Glutamatergic neuron (in vitro differentiated cells): Measurements from ENCODE around the gene C5AR1. TPM values are rescaled to one million over a fixed set of nuclear protein-coding genes. Genes with fewer than 3 reads are reported as not detected.

Source experiments
- DNase-seq: peaks from one replicate; pipeline ENCODE4 v3.0.0; 2022
- H3K27ac Mint-ChIP-seq: one replicate; pipeline ENCODE4 v1.8.0; 2020; ENCODE audit warnings: mild to moderate bottlenecking, mixed read lengths, inconsistent platforms; ENCODE audit not compliant: unreplicated experiment
- H3K27me3 Mint-ChIP-seq: one replicate; pipeline ENCODE4 v1.8.0; 2020; ENCODE audit warnings: mild to moderate bottlenecking, moderate library complexity, mixed read lengths, inconsistent platforms; ENCODE audit not compliant: unreplicated experiment
- H3K36me3 Mint-ChIP-seq: one replicate; pipeline ENCODE4 v1.8.0; 2020; ENCODE audit warnings: mild to moderate bottlenecking, mixed read lengths, inconsistent platforms; ENCODE audit not compliant: unreplicated experiment
- H3K4me1 Mint-ChIP-seq: one replicate; pipeline ENCODE4 v1.8.0; 2020; ENCODE audit warnings: mild to moderate bottlenecking, low read depth, mixed read lengths, inconsistent platforms; ENCODE audit not compliant: unreplicated experiment
- H3K4me3 Mint-ChIP-seq: one replicate; pipeline ENCODE4 v1.8.0; 2020; ENCODE audit warnings: mild to moderate bottlenecking, mixed read lengths, inconsistent platforms; ENCODE audit not compliant: unreplicated experiment
- H3K9me3 Mint-ChIP-seq: one replicate; pipeline ENCODE4 v1.8.0; 2020; ENCODE audit warnings: mild to moderate bottlenecking, moderate library complexity, mixed read lengths, inconsistent platforms; ENCODE audit not compliant: unreplicated experiment
- total RNA-seq: library from RNA; stranded (reverse); fragmentation: NEBNext Ultra II Directional; extraction: Animal tissue kit (Norgen Biotek cat#: 25700); gene quantifications from one replicate; pipeline ENCODE4 v1.2.1, GENCODE V29; 2021; ENCODE audit not compliant: unreplicated experiment
- TF ChIP-seq, protein P1 (sequence below): fragments of 200-600 bp; sonication (generic); IDR thresholded peaks from one replicate; pipeline ENCODE4 v1.5.0; 2021; ENCODE audit not compliant: partially characterized antibody, unreplicated experiment

C5AR1 gene
- total RNA-seq, 1 donor from 2014 or later: 1.4 TPM

DNA sequence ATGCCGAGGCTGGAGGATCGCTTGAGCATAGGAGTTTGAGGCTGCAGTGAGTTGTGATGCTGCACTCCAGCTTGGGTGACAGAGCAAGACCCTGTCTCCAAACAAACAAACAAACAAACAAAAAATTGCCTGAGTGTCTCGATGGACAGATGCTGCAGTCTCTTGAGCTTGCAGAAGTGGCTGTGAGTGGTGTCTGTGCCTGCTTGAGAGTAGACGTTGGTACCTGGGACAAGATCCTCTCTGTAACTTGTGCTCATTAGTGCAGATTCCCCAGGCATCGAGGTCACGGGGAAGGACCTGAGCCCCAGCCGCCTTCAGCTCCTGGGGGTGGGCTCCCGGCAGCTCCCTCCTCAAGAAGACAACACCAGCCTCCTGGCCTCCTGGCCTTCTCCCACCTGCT lies 13.7 kb downstream of the C5AR1 start:
- no peaks in the 10 kb centered on the region for H3K4me1 Mint-ChIP-seq
- no peak overlapping the region for H3K27ac Mint-ChIP-seq
- H3K36me3 Mint-ChIP-seq: peaks cover 6% of the 10 kb centered on the region
- TF ChIP-seq, protein P1, sequence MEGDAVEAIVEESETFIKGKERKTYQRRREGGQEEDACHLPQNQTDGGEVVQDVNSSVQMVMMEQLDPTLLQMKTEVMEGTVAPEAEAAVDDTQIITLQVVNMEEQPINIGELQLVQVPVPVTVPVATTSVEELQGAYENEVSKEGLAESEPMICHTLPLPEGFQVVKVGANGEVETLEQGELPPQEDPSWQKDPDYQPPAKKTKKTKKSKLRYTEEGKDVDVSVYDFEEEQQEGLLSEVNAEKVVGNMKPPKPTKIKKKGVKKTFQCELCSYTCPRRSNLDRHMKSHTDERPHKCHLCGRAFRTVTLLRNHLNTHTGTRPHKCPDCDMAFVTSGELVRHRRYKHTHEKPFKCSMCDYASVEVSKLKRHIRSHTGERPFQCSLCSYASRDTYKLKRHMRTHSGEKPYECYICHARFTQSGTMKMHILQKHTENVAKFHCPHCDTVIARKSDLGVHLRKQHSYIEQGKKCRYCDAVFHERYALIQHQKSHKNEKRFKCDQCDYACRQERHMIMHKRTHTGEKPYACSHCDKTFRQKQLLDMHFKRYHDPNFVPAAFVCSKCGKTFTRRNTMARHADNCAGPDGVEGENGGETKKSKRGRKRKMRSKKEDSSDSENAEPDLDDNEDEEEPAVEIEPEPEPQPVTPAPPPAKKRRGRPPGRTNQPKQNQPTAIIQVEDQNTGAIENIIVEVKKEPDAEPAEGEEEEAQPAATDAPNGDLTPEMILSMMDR: no peak
- peaks cover 7% of the 10 kb centered on the region for H3K9me3 Mint-ChIP-seq
- peaks cover 1% of the 10 kb centered on the region for H3K27me3 Mint-ChIP-seq
- no peak overlapping the region for H3K4me3 Mint-ChIP-seq
- DNase-seq: no peak

DNA sequence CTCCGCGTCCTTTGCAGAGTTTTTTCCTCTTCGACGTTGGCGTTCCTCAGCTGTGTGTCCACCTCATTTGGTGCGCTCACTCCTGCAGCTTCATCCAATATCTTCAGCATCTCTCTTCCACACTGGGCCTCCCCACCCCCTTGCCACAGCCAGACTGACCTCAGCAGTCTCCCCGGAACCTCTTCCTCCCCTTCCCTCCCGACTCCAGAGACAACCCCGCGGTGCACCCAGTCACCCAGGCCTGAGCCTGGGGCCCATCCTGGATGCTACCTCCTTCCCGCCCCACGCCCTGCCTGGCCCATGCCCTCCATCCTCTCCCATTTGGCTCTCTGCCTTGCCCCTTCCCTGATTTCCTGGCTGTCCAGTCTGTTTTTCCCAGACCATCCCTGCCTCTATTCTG lies 14.2 kb downstream of the C5AR1 start:
- peaks cover 1% of the 10 kb centered on the region for H3K27me3 Mint-ChIP-seq
- no peak overlapping the region for H3K27ac Mint-ChIP-seq
- no peak overlapping the region for H3K4me3 Mint-ChIP-seq
- TF ChIP-seq, protein P1: no peak
- peaks cover 7% of the 10 kb centered on the region for H3K9me3 Mint-ChIP-seq
- H3K4me1 Mint-ChIP-seq: no peaks in the 10 kb centered on the region
- DNase-seq: no peak
- H3K36me3 Mint-ChIP-seq: peaks cover 6% of the 10 kb centered on the region

- Mint-ChIP-seq H3K36me3 (peaks cover 6% of the 10 kb centered on the region), H3K27ac (no peak overlapping the region), H3K9me3 (peaks cover 7% of the 10 kb centered on the region), H3K4me3 (no peak overlapping the region), H3K27me3 (peaks cover 1% of the 10 kb centered on the region), H3K4me1 (no peaks in the 10 kb centered on the region)
- no peak for DNase-seq
- TF ChIP-seq, protein P1: no peak
Observed at GRCh38 chr19:47324502-47324901, 14.8 kb downstream of the C5AR1 start.

DNA sequence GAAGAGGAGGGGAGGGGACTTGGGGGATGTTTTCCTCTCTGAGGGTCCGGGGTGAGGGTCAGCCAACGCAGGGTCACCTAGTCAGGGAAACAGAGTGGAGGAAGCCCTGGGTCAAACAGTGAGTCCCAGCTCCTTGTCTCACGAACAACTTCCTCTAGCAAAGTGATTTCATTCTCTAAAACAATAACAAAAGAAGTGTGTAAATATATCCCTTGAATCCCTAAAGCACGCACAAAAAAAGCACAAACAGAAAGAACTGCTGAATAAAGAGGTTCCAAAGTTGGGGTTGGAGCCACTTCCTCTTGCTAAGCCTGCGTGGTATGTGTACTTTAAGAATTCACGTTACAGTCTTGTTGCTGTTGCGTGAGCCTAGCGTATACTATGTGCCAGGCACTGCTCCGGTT lies 20.8 kb downstream of the C5AR1 start:
- no peak for DNase-seq
- H3K9me3 Mint-ChIP-seq: no peaks in the 10 kb centered on the region
- no peak overlapping the region for H3K27ac Mint-ChIP-seq
- TF ChIP-seq, protein P1: no peak
- no peaks in the 10 kb centered on the region for H3K36me3 Mint-ChIP-seq
- H3K4me3 Mint-ChIP-seq: no peak overlapping the region
- no peaks in the 10 kb centered on the region for H3K4me1 Mint-ChIP-seq
- no peaks in the 10 kb centered on the region for H3K27me3 Mint-ChIP-seq

DNA sequence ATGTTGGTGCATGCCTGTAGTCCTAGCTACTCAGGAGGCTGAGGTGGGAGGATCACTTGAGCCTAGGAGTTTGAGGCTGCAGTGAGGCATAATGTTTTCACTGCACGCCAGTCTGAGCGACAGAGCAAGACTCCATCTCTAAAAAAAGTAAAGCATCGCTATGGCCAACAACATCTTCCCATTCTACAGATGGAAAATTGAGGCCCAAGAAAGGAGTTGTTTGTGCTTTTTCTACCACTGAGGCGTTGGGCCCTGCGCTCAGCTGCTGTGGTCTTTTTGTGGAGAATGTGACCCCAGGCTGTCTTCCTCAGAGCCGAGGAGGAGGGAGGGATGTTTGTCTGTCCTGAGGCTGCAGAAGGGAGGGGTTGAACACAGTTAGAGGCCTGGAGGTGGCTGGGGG lies 21.8 kb downstream of the C5AR1 start:
- TF ChIP-seq, protein P1: no peak
- Mint-ChIP-seq H3K9me3 (no peaks in the 10 kb centered on the region), H3K27ac (no peak overlapping the region), H3K27me3 (no peaks in the 10 kb centered on the region), H3K36me3 (no peaks in the 10 kb centered on the region), H3K4me3 (no peak overlapping the region), H3K4me1 (no peaks in the 10 kb centered on the region)
- DNase-seq: no peak
